Kidney (tissue), 14 donors: ENCODE results near the gene WFDC9. TPM values are rescaled to one million over a fixed set of nuclear protein-coding genes. Genes with fewer than 3 reads are reported as not detected.
"Not testable (repeated sequence)": the region's sequence is repeated elsewhere in the genome, so short reads cannot be mapped to it uniquely, and the experiment has no call there.

Source experiments
- DNase-seq, 5 donors: peaks; one replicate each; pipeline ENCODE4 v3.0.0-alpha.2; 2013 to 2020
- FAIRE-seq: peaks from 2 replicates; lab custom pipeline; 2012; peaks lifted over from hg19 to GRCh38; lab: Jason Lieb, UNC
- H3K27ac ChIP-seq, 2 donors: one replicate each; pipeline ENCODE4 v1.7.0; 2013; ENCODE audit warnings: low read depth in 2 of 2, low read length in 2 of 2, inconsistent platforms in 1 of 2
- H3K27me3 ChIP-seq: one replicate; pipeline ENCODE4 v1.7.1; 2013; ENCODE audit warnings: low read length, inconsistent platforms; ENCODE audit not compliant: control insufficient read depth, insufficient read depth
- H3K36me3 ChIP-seq, 3 donors: one replicate each; pipeline versions ENCODE4 v1.7.0 to v1.7.1; 2013; ENCODE audit warnings: low read length in 3 of 3, control low read depth in 1 of 3, inconsistent platforms in 1 of 3; ENCODE audit not compliant: insufficient read depth in 3 of 3, control insufficient read depth in 2 of 3
- H3K4me1 ChIP-seq, 3 donors: one replicate each; pipeline versions ENCODE4 v1.7.0 to v1.7.1; 2013; ENCODE audit warnings: low read length in 3 of 3, inconsistent platforms in 1 of 3, low read depth in 1 of 3; ENCODE audit not compliant: control insufficient read depth in 2 of 3, insufficient read depth in 2 of 3
- H3K4me3 ChIP-seq, 3 donors: one replicate each; pipeline versions ENCODE4 v1.7.0 to v1.8.1; 2013; ENCODE audit warnings: low read length in 3 of 3, control low read depth in 1 of 3, inconsistent platforms in 1 of 3
- H3K9ac ChIP-seq, 3 donors: one replicate each; pipeline versions ENCODE4 v1.7.0 to v1.7.1; 2013; ENCODE audit warnings: low read length in 3 of 3, control low read depth in 1 of 3, inconsistent platforms in 1 of 3
- H3K9me3 ChIP-seq, 3 donors: one replicate each; pipeline versions ENCODE4 v1.7.0 to v1.7.1; 2013; ENCODE audit warnings: low read length in 3 of 3, control low read depth in 1 of 3, inconsistent platforms in 1 of 3; ENCODE audit not compliant: control insufficient read depth in 2 of 3, insufficient read depth in 1 of 3
- CTCF ChIP-seq: IDR thresholded peaks from 3 replicates; pipeline ENCODE4 v1.5.1; 2012; ENCODE audit warnings: mild to moderate bottlenecking, moderate library complexity, borderline replicate concordance; ENCODE audit not compliant: insufficient read depth; ENCODE audit errors: extremely low read depth
- intact Hi-C: fragments of 100-400 bp; cut with DNase I; formaldehyde crosslinking; loops from one replicate; pipeline ENCODE4 v1.11.1; 2022
- polyA plus RNA-seq: library from polyadenylated mRNA; stranded (reverse); fragments of 350-450 nt; fragmentation: Illumina TruSeq; extraction: RNeasy Lipid Tissue Mini Kit (QIAGEN cat#74804); gene quantifications from one replicate; pipeline ENCODE4 v1.2.3, GENCODE V29; 2014; ENCODE audit warnings: low read depth, low replicate concordance; ENCODE audit not compliant: insufficient read depth
- total RNA-seq: library from RNA; stranded (reverse); fragmentation: NEBNext Ultra II Directional; extraction: Animal tissue kit (Norgen Biotek cat#: 25700); gene quantifications from one replicate; pipeline ENCODE4 v1.2.1, GENCODE V29; 2021
- donor health status: control.
- donor health status: control.
- donor health status: control.
- donor health status: control.
- donor health status: control.
- donor health status: DM: yes; HTN: yes; CAD: no.
- donor health status: Normal renal cell carcinoma (clear cell type).

The WFDC9 gene
- total and polyA plus RNA-seq, 2 donors from 2014 or later, result not detected

- not testable (repeated sequence) for H3K36me3 ChIP-seq, H3K27ac ChIP-seq, H3K9me3 ChIP-seq
Observed at GRCh38 chr20:45584294-45584693, 46.8 kb downstream of the WFDC9 start.

GRCh38 chr20:45583502-45583901 lies 47.6 kb downstream of the WFDC9 start:
- Histone ChIP-seq H3K36me3 (no peaks in the 10 kb centered on the region), H3K4me3 (no peak overlapping the region), H3K9me3 (no peaks in the 10 kb centered on the region), H3K4me1 (no peaks in the 10 kb centered on the region), H3K27ac (no peak overlapping the region), H3K27me3 (no peaks in the 10 kb centered on the region), H3K9ac (no peak overlapping the region)
- TF ChIP-seq CTCF, result no peak
- DNase-seq, result no peak
- FAIRE-seq, result no peak
- intact Hi-C loops, result no loop called here

More at GRCh38 chr20:45584294-45584693, 46.8 kb downstream of the WFDC9 start:
- FAIRE-seq, H3K9ac ChIP-seq, H3K4me1 ChIP-seq, DNase-seq, intact Hi-C loops, H3K27me3 ChIP-seq, H3K4me3 ChIP-seq: not testable (repeated sequence)

GRCh38 chr20:45581702-45582101 lies 49.4 kb downstream of the WFDC9 start:
- H3K27me3 ChIP-seq, result no peaks in the 10 kb centered on the region
- no peaks in the 10 kb centered on the region for H3K9me3 ChIP-seq
- intact Hi-C loops, result no loop called here
- no peak overlapping the region for H3K9ac ChIP-seq
- no peak for TF ChIP-seq CTCF
- no peak for DNase-seq
- no peaks in the 10 kb centered on the region for H3K36me3 ChIP-seq
- H3K27ac ChIP-seq, result no peak overlapping the region
- no peak for FAIRE-seq
- H3K4me3 ChIP-seq, result no peak overlapping the region
- H3K4me1 ChIP-seq, result no peaks in the 10 kb centered on the region

GRCh38 chr20:45579184-45579583 lies 51.9 kb downstream of the WFDC9 start, which contains the start of gene WFDC8:
Gene WFDC8, minus strand, starts transcription at chr20:45579284. Its CDS starts 37 bp downstream, at chr20:45579247.
- H3K36me3 ChIP-seq, result no peaks in the 10 kb centered on the region
- intact Hi-C loops, result no loop called here
- H3K27me3 ChIP-seq, result no peaks in the 10 kb centered on the region
- no peak within 1 kb of the TSS for H3K9ac ChIP-seq
- H3K4me1 ChIP-seq, result no peaks in the 10 kb centered on the region
- FAIRE-seq, result no peak
- H3K9me3 ChIP-seq, result no peaks in the 10 kb centered on the region
- no peak within 1 kb of the TSS for H3K4me3 ChIP-seq
- H3K27ac ChIP-seq, result no peak within 1 kb of the TSS
- no peak for TF ChIP-seq CTCF
- no peak for DNase-seq
